ENCODE data around the gene TBC1D2B. TPM values are rescaled to one million over a fixed set of nuclear protein-coding genes. Genes with fewer than 3 reads are reported as not detected.
"Not testable (repeated sequence)": the region's sequence is repeated elsewhere in the genome, so short reads cannot be mapped to it uniquely, and the experiment has no call there.

The TBC1D2B gene
- polyA plus RNA-seq, 4 donors: 7.6 to 44.4 (median 11.9) TPM

GRCh38 chr15:77971875-77972274 lies 105.6 kb downstream of the TBC1D2B start:
- H3K4me1 ChIP-seq (ENCODE audit: control insufficient read depth in 3 of 3, insufficient read depth in 2 of 3, low read depth in 1 of 3, low read length in 2 of 3); FAIRE-seq: not testable (repeated sequence)

GRCh38 chr15:77970813-77971360 lies 106.6 kb downstream of the TBC1D2B start:
- H3K9me3 ChIP-seq (ENCODE audit: control insufficient read depth in 2 of 2, insufficient read depth in 1 of 2, low read depth in 1 of 2, low read length in 1 of 2); H3K4me1 ChIP-seq (ENCODE audit: control insufficient read depth in 3 of 3, insufficient read depth in 2 of 3, low read depth in 1 of 3, low read length in 2 of 3); H3K4me3 ChIP-seq (ENCODE audit: low read depth in 1 of 3, low read length in 3 of 3); H3K27ac ChIP-seq (ENCODE audit: low read depth in 1 of 3, low read length in 2 of 3); DNase-seq; H3K36me3 ChIP-seq (ENCODE audit: control insufficient read depth in 3 of 3, insufficient read depth in 2 of 3, low read depth in 1 of 3, low read length in 3 of 3); FAIRE-seq; H3K27me3 ChIP-seq (ENCODE audit: control insufficient read depth in 3 of 3, insufficient read depth in 3 of 3, low read length in 3 of 3): not testable (repeated sequence)
- WGBS, 3 donors: 77 to 90% (median 86%) methylated on average over 3 of the region's 4 CpGs

More at GRCh38 chr15:77971875-77972274, 105.6 kb downstream of the TBC1D2B start:
- WGBS, 3 donors: 47 to 62% (median 57%) methylated on average over 7 of the region's 7 CpGs
- not testable (repeated sequence) for H3K9me3 ChIP-seq (ENCODE audit: control insufficient read depth in 2 of 2, insufficient read depth in 1 of 2, low read depth in 1 of 2, low read length in 1 of 2); H3K36me3 ChIP-seq (ENCODE audit: control insufficient read depth in 3 of 3, insufficient read depth in 2 of 3, low read depth in 1 of 3, low read length in 3 of 3); H3K4me3 ChIP-seq (ENCODE audit: low read depth in 1 of 3, low read length in 3 of 3); DNase-seq; H3K27me3 ChIP-seq (ENCODE audit: control insufficient read depth in 3 of 3, insufficient read depth in 3 of 3, low read length in 3 of 3); H3K27ac ChIP-seq (ENCODE audit: low read depth in 1 of 3, low read length in 2 of 3)

- H3K4me3 ChIP-seq (ENCODE audit: low read depth in 1 of 3, low read length in 3 of 3): no peak overlapping the region
- WGBS, 3 donors: 80 to 94% (median 86%) methylated on average over 2 of the region's 2 CpGs
- H3K9me3 ChIP-seq (ENCODE audit: control insufficient read depth in 2 of 2, insufficient read depth in 1 of 2, low read depth in 1 of 2, low read length in 1 of 2): no peaks in the 10 kb centered on the region
- DNase-seq (no peak), FAIRE-seq (no peak)
- no peak overlapping the region for H3K27ac ChIP-seq (ENCODE audit: low read depth in 1 of 3, low read length in 2 of 3)
- peaks cover 0 to 8% (median 0%) of the 10 kb centered on the region in 3 donors for H3K4me1 ChIP-seq (ENCODE audit: control insufficient read depth in 3 of 3, insufficient read depth in 2 of 3, low read depth in 1 of 3, low read length in 2 of 3)
- H3K27me3 ChIP-seq (ENCODE audit: control insufficient read depth in 3 of 3, insufficient read depth in 3 of 3, low read length in 3 of 3): no peaks in the 10 kb centered on the region
- H3K36me3 ChIP-seq (ENCODE audit: control insufficient read depth in 3 of 3, insufficient read depth in 2 of 3, low read depth in 1 of 3, low read length in 3 of 3): no peaks in the 10 kb centered on the region
Measured at GRCh38 chr15:77969055-77969454, 108.5 kb downstream of the TBC1D2B start.

- 6 to 44% (median 28%) methylated on average over 1 of the region's 1 CpG for WGBS, 3 donors
- DNase-seq (no peak), FAIRE-seq (no peak)
- Histone ChIP-seq H3K4me1 (ENCODE audit: control insufficient read depth in 3 of 3, insufficient read depth in 2 of 3, low read depth in 1 of 3, low read length in 2 of 3) (peaks cover 0 to 8% (median 0%) of the 10 kb centered on the region in 3 donors), H3K36me3 (ENCODE audit: control insufficient read depth in 3 of 3, insufficient read depth in 2 of 3, low read depth in 1 of 3, low read length in 3 of 3) (no peaks in the 10 kb centered on the region), H3K27me3 (ENCODE audit: control insufficient read depth in 3 of 3, insufficient read depth in 3 of 3, low read length in 3 of 3) (no peaks in the 10 kb centered on the region), H3K27ac (ENCODE audit: low read depth in 1 of 3, low read length in 2 of 3) (no peak overlapping the region), H3K9me3 (ENCODE audit: control insufficient read depth in 2 of 2, insufficient read depth in 1 of 2, low read depth in 1 of 2, low read length in 1 of 2) (no peaks in the 10 kb centered on the region), H3K4me3 (ENCODE audit: low read depth in 1 of 3, low read length in 3 of 3) (no peak overlapping the region)
Measured at GRCh38 chr15:77967798-77968197, 109.7 kb downstream of the TBC1D2B start.

GRCh38 chr15:77967235-77967615 lies 110.3 kb downstream of the TBC1D2B start:
- H3K27me3 ChIP-seq (ENCODE audit: control insufficient read depth in 3 of 3, insufficient read depth in 3 of 3, low read length in 3 of 3); H3K4me1 ChIP-seq (ENCODE audit: control insufficient read depth in 3 of 3, insufficient read depth in 2 of 3, low read depth in 1 of 3, low read length in 2 of 3); H3K36me3 ChIP-seq (ENCODE audit: control insufficient read depth in 3 of 3, insufficient read depth in 2 of 3, low read depth in 1 of 3, low read length in 3 of 3); FAIRE-seq; H3K27ac ChIP-seq (ENCODE audit: low read depth in 1 of 3, low read length in 2 of 3); H3K4me3 ChIP-seq (ENCODE audit: low read depth in 1 of 3, low read length in 3 of 3); H3K9me3 ChIP-seq (ENCODE audit: control insufficient read depth in 2 of 2, insufficient read depth in 1 of 2, low read depth in 1 of 2, low read length in 1 of 2); DNase-seq: not testable (repeated sequence)
- WGBS, 3 donors: 73 to 82% (median 76%) methylated on average over 5 of the region's 5 CpGs

GRCh38 chr15:77966540-77967234 lies 110.8 kb downstream of the TBC1D2B start:
- no peaks in the 10 kb centered on the region for H3K36me3 ChIP-seq (ENCODE audit: control insufficient read depth in 3 of 3, insufficient read depth in 2 of 3, low read depth in 1 of 3, low read length in 3 of 3)
- H3K4me3 ChIP-seq (ENCODE audit: low read depth in 1 of 3, low read length in 3 of 3): no peak overlapping the region
- no peaks in the 10 kb centered on the region for H3K27me3 ChIP-seq (ENCODE audit: control insufficient read depth in 3 of 3, insufficient read depth in 3 of 3, low read length in 3 of 3)
- H3K4me1 ChIP-seq (ENCODE audit: control insufficient read depth in 3 of 3, insufficient read depth in 2 of 3, low read depth in 1 of 3, low read length in 2 of 3): peaks cover 0 to 8% (median 0%) of the 10 kb centered on the region in 3 donors
- H3K9me3 ChIP-seq (ENCODE audit: control insufficient read depth in 2 of 2, insufficient read depth in 1 of 2, low read depth in 1 of 2, low read length in 1 of 2): no peaks in the 10 kb centered on the region
- H3K27ac ChIP-seq (ENCODE audit: low read depth in 1 of 3, low read length in 2 of 3): no peak overlapping the region
- DNase-seq (peak; percentile 27 to 41), FAIRE-seq (no peak)
- WGBS, 3 donors: 9 to 14% (median 10%) methylated on average over 4 of the region's 4 CpGs

GRCh38 chr15:77964193-77964592 lies 113.3 kb downstream of the TBC1D2B start:
- no peaks in the 10 kb centered on the region for H3K9me3 ChIP-seq (ENCODE audit: control insufficient read depth in 2 of 2, insufficient read depth in 1 of 2, low read depth in 1 of 2, low read length in 1 of 2)
- H3K4me3 ChIP-seq (ENCODE audit: low read depth in 1 of 3, low read length in 3 of 3): no peak overlapping the region
- FAIRE-seq (no peak), DNase-seq (no peak)
- peaks cover 0 to 15% (median 0%) of the 10 kb centered on the region in 3 donors for H3K4me1 ChIP-seq (ENCODE audit: control insufficient read depth in 3 of 3, insufficient read depth in 2 of 3, low read depth in 1 of 3, low read length in 2 of 3)
- WGBS, 3 donors: 69 to 79% (median 75%) methylated on average over 1 of the region's 1 CpG
- H3K27ac ChIP-seq (ENCODE audit: low read depth in 1 of 3, low read length in 2 of 3): no peak overlapping the region
- no peaks in the 10 kb centered on the region for H3K27me3 ChIP-seq (ENCODE audit: control insufficient read depth in 3 of 3, insufficient read depth in 3 of 3, low read length in 3 of 3)
- no peaks in the 10 kb centered on the region for H3K36me3 ChIP-seq (ENCODE audit: control insufficient read depth in 3 of 3, insufficient read depth in 2 of 3, low read depth in 1 of 3, low read length in 3 of 3)

- DNase-seq (peak; percentile 82 to 92), FAIRE-seq (no peak)
- WGBS, 3 donors: 2 to 4% (median 2%) methylated on average over 17 of the region's 17 CpGs
- H3K27me3 ChIP-seq (ENCODE audit: control insufficient read depth in 3 of 3, insufficient read depth in 3 of 3, low read length in 3 of 3): no peaks in the 10 kb centered on the region
- H3K4me3 ChIP-seq (ENCODE audit: low read depth in 1 of 3, low read length in 3 of 3): peak overlapping the region in 1 of 3 donors; percentile 10
- H3K27ac ChIP-seq (ENCODE audit: low read depth in 1 of 3, low read length in 2 of 3): peak overlapping the region in 1 of 3 donors; percentile 92
- H3K36me3 ChIP-seq (ENCODE audit: control insufficient read depth in 3 of 3, insufficient read depth in 2 of 3, low read depth in 1 of 3, low read length in 3 of 3): no peaks in the 10 kb centered on the region
- peaks cover 0 to 21% (median 0%) of the 10 kb centered on the region in 3 donors for H3K4me1 ChIP-seq (ENCODE audit: control insufficient read depth in 3 of 3, insufficient read depth in 2 of 3, low read depth in 1 of 3, low read length in 2 of 3)
- no peaks in the 10 kb centered on the region for H3K9me3 ChIP-seq (ENCODE audit: control insufficient read depth in 2 of 2, insufficient read depth in 1 of 2, low read depth in 1 of 2, low read length in 1 of 2)
Measured at GRCh38 chr15:77959432-77959879, 118.1 kb downstream of the TBC1D2B start.

All from small intestine (tissue), 7 donors.